Panc1 (cell line): Measurements from ENCODE around the gene LRCH1.

ENCODE experiments used
- CTCF ChIP-seq: fragments of 450-650 bp; IDR thresholded peaks from 2 replicates; pipeline ENCODE4 v1.5.1; 2017; ENCODE audit warnings: mild to moderate bottlenecking
- POLR2AphosphoS5 ChIP-seq: IDR thresholded peaks from 2 replicates; pipeline ENCODE4 v1.6.1; 2012; ENCODE audit warnings: mild to moderate bottlenecking, low read depth, low read length, moderate library complexity

GRCh38 chr13:46572752-46573431 lies 19.9 kb downstream of the LRCH1 start:
- no peak for TF ChIP-seq CTCF
- no peak for TF ChIP-seq POLR2AphosphoS5
